Activated CD4-positive, alpha-beta memory T cell treated with anti-CD3 and anti-CD28 coated beads, Interleukin-2, amount 10 ng/mL, durations not matched to agents 7 days and 5 days (primary cell): Measurements from ENCODE around the gene RPRML. TPM values are rescaled to one million over a fixed set of nuclear protein-coding genes. Genes with fewer than 3 reads are reported as not detected.

ENCODE experiments used
- CTCF ChIA-PET: fragments of 350-600 bp; sonication (Branson Sonifier 250); formaldehyde crosslinking; loops from one replicate; lab custom pipeline; 2021; ENCODE audit warnings: antibody characterized with exemption, inconsistent platforms; lab: Charles Lee
- POLR2A ChIA-PET: fragments of 350-600 bp; sonication (Branson Sonifier 250); formaldehyde crosslinking; loops from one replicate; lab custom pipeline; 2021; ENCODE audit warnings: antibody characterized with exemption; lab: Charles Lee
- DNase-seq: peaks from one replicate; pipeline ENCODE4 v3.0.0-alpha.2; 2020
- H3K27ac Mint-ChIP-seq: one replicate; pipeline ENCODE4 v1.8.0; 2021; ENCODE audit warnings: mild to moderate bottlenecking, mixed read lengths
- H3K27me3 Mint-ChIP-seq: one replicate; pipeline ENCODE4 v1.8.0; 2021; ENCODE audit warnings: mixed read lengths
- H3K36me3 Mint-ChIP-seq: one replicate; pipeline ENCODE4 v1.8.0; 2021; ENCODE audit warnings: low read depth, mixed read lengths
- H3K4me1 Mint-ChIP-seq: one replicate; pipeline ENCODE4 v1.8.0; 2021; ENCODE audit warnings: mixed read lengths
- H3K4me3 Mint-ChIP-seq: one replicate; pipeline ENCODE4 v1.8.0; 2021; ENCODE audit warnings: mild to moderate bottlenecking, mixed read lengths
- H3K9me3 Mint-ChIP-seq: one replicate; pipeline ENCODE4 v1.8.0; 2021; ENCODE audit warnings: mixed read lengths
- total RNA-seq, 2 experiments: library from RNA; stranded (reverse); gene quantifications; one replicate each; pipeline ENCODE4 v1.2.3, GENCODE V29; 2021

Gene RPRML
- total RNA-seq, 2 experiments from 2014 or later, result not detected

GRCh38 chr17:46986366-46986765 is 7.3 kb upstream of the RPRML start:
- ChIA-PET CTCF (no interaction called here), POLR2A (no interaction called here)
- Mint-ChIP-seq H3K27ac (no peak overlapping the region), H3K36me3 (no peaks in the 10 kb centered on the region), H3K4me1 (no peaks in the 10 kb centered on the region), H3K4me3 (no peak overlapping the region), H3K9me3 (no peaks in the 10 kb centered on the region), H3K27me3 (peaks cover 27% of the 10 kb centered on the region)
- DNase-seq, result no peak

DNA sequence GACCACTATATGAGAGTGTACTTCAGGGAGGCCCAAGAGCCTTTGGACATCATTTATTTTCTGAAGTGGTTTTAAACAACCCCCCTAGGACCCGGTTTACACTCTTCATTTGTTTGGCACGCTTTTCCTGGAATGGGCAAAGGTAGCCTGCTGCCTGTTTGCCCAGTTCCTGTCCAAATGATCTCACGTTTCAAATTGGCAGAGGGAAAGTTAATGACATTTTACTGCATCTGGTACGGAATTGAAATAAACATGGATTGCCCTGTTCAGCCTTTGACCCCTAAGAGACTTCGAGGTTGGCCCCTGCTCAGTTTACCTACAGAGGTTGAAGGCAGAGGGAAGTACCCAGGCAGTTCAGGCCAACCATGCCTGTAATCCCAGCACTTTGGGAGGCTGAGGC is 5.8 kb upstream of the RPRML start:
- Mint-ChIP-seq H3K27ac (no peak overlapping the region), H3K4me3 (no peak overlapping the region), H3K27me3 (peaks cover 37% of the 10 kb centered on the region), H3K9me3 (no peaks in the 10 kb centered on the region), H3K4me1 (peaks cover 1% of the 10 kb centered on the region), H3K36me3 (no peaks in the 10 kb centered on the region)
- CTCF ChIA-PET, result interaction anchor here (0.7 kb wide), 1 partner anchor 416 kb away, joined by 3 read pairs; no protein-coding TSS in a partner anchor
- DNase-seq, result no peak
- POLR2A ChIA-PET, result no interaction called here

- ChIA-PET POLR2A (no interaction called here), CTCF (no interaction called here)
- Mint-ChIP-seq H3K27me3 (peaks cover 37% of the 10 kb centered on the region), H3K9me3 (no peaks in the 10 kb centered on the region), H3K4me3 (no peak overlapping the region), H3K27ac (no peak overlapping the region), H3K4me1 (peaks cover 5% of the 10 kb centered on the region), H3K36me3 (no peaks in the 10 kb centered on the region)
- DNase-seq, result no peak
Measured at GRCh38 chr17:46984341-46984740, 5.3 kb upstream of the RPRML start.

- Mint-ChIP-seq H3K4me1 (peaks cover 6% of the 10 kb centered on the region), H3K27ac (no peak overlapping the region), H3K36me3 (no peaks in the 10 kb centered on the region), H3K27me3 (peaks cover 36% of the 10 kb centered on the region), H3K9me3 (no peaks in the 10 kb centered on the region), H3K4me3 (no peak overlapping the region)
- ChIA-PET POLR2A (no interaction called here), CTCF (no interaction called here)
- no peak for DNase-seq
Measured at GRCh38 chr17:46983782-46984181, 4.7 kb upstream of the RPRML start.

GRCh38 chr17:46982577-46982976 is 3.5 kb upstream of the RPRML start:
- peaks cover 40% of the 10 kb centered on the region for H3K27me3 Mint-ChIP-seq
- CTCF ChIA-PET, result no interaction called here
- POLR2A ChIA-PET, result no interaction called here
- no peak for DNase-seq
- no peaks in the 10 kb centered on the region for H3K36me3 Mint-ChIP-seq
- H3K4me1 Mint-ChIP-seq, result peaks cover 12% of the 10 kb centered on the region
- no peak overlapping the region for H3K27ac Mint-ChIP-seq
- no peak overlapping the region for H3K4me3 Mint-ChIP-seq
- H3K9me3 Mint-ChIP-seq, result no peaks in the 10 kb centered on the region

DNA sequence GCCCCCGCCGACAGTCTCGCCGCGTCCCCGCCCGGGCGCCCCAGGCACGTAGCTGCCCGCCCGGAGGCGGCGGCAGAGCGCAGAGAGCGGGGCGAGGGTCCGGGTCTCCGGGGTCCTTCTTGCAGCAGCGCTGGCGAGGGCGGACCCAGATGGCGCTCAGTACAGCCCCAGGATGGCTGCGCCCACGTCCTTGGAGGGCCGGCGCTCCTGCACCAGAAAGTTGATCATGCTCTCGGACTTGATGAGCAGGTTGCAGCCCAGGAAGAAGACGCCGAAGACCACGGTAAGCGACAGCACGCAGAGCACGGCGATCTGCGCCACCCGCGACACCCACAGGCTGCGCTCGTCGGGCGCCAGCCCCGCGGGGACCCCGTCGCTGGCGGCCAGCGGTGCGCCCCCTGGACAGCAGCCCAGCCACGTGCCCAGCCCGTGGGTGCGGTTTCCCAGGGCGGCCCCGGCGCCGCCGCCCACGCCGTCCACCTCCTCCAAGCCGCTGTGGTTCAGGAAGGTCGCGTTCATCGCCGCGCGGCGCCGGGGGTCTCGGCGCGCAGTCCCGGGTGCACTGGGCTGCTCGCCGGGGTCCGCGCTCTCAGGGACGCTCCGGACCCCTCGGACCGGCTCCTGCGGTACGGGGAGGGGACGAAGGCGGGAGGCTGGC is 435 bp downstream of the RPRML start:
- Mint-ChIP-seq H3K9me3 (no peaks in the 10 kb centered on the region), H3K4me3 (peak overlapping the region; percentile 60), H3K27ac (no peak overlapping the region), H3K27me3 (peaks cover 54% of the 10 kb centered on the region), H3K4me1 (peaks cover 12% of the 10 kb centered on the region), H3K36me3 (no peaks in the 10 kb centered on the region)
- POLR2A ChIA-PET, result no interaction called here
- CTCF ChIA-PET, result no interaction called here
- DNase-seq, result no peak

GRCh38 chr17:46977750-46978488 is 1.1 kb downstream of the RPRML start:
- peaks cover 12% of the 10 kb centered on the region for H3K4me1 Mint-ChIP-seq
- peak overlapping the region; percentile 60 for H3K4me3 Mint-ChIP-seq
- ChIA-PET CTCF (no interaction called here), POLR2A (no interaction called here)
- DNase-seq, result no peak
- H3K27ac Mint-ChIP-seq, result no peak overlapping the region
- H3K27me3 Mint-ChIP-seq, result peaks cover 53% of the 10 kb centered on the region
- no peaks in the 10 kb centered on the region for H3K36me3 Mint-ChIP-seq
- H3K9me3 Mint-ChIP-seq, result no peaks in the 10 kb centered on the region

GRCh38 chr17:46977348-46977747 is 1.7 kb downstream of the RPRML start:
- Mint-ChIP-seq H3K27me3 (peaks cover 48% of the 10 kb centered on the region), H3K9me3 (no peaks in the 10 kb centered on the region), H3K36me3 (no peaks in the 10 kb centered on the region), H3K27ac (no peak overlapping the region), H3K4me3 (no peak overlapping the region), H3K4me1 (peaks cover 12% of the 10 kb centered on the region)
- no peak for DNase-seq
- ChIA-PET CTCF (no interaction called here), POLR2A (no interaction called here)

DNA sequence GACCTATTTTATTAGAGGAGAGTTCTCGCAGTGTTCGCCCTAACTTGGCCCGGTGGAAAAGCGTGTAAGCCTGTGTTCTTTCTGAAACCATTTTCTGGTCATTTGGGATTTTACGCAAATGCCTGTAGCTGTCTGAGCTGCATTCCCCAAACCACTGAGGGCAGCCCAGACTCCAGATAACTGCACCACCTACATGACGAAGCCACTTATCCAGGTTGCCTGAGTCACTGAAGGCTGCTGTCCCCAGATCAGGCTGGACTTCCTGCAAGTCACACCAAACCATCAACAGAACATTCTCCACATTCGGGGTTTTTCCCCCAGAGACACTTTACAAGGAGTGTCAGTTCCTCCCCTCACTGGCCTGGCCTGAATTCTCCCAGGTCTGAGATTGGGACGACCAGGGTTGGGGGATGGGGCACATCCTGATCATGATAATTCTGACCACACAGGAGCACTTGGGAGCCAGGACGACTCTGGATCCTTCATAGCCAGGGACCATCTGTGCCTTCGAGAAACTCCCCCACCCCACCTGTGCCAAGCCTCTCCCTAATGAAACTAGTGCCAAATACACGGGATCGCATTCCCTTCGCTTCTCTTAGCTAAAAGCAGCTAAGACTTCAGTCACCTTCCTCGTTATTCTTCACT is 2.3 kb downstream of the RPRML start:
- H3K27me3 Mint-ChIP-seq, result peaks cover 46% of the 10 kb centered on the region
- H3K36me3 Mint-ChIP-seq, result no peaks in the 10 kb centered on the region
- POLR2A ChIA-PET, result no interaction called here
- H3K4me1 Mint-ChIP-seq, result peaks cover 12% of the 10 kb centered on the region
- H3K27ac Mint-ChIP-seq, result no peak overlapping the region
- H3K4me3 Mint-ChIP-seq, result no peak overlapping the region
- CTCF ChIA-PET, result no interaction called here
- no peak for DNase-seq
- H3K9me3 Mint-ChIP-seq, result no peaks in the 10 kb centered on the region

- POLR2A ChIA-PET, result no interaction called here
- peaks cover 38% of the 10 kb centered on the region for H3K27me3 Mint-ChIP-seq
- H3K4me1 Mint-ChIP-seq, result peaks cover 12% of the 10 kb centered on the region
- no peaks in the 10 kb centered on the region for H3K36me3 Mint-ChIP-seq
- no peak overlapping the region for H3K4me3 Mint-ChIP-seq
- CTCF ChIA-PET, result interaction anchor here (0.7 kb wide), 1 partner anchor 304 kb away, joined by 4 read pairs; no protein-coding TSS in a partner anchor
- no peaks in the 10 kb centered on the region for H3K9me3 Mint-ChIP-seq
- no peak overlapping the region for H3K27ac Mint-ChIP-seq
- no peak for DNase-seq
Measured at GRCh38 chr17:46975287-46975686, 3.8 kb downstream of the RPRML start.

DNA sequence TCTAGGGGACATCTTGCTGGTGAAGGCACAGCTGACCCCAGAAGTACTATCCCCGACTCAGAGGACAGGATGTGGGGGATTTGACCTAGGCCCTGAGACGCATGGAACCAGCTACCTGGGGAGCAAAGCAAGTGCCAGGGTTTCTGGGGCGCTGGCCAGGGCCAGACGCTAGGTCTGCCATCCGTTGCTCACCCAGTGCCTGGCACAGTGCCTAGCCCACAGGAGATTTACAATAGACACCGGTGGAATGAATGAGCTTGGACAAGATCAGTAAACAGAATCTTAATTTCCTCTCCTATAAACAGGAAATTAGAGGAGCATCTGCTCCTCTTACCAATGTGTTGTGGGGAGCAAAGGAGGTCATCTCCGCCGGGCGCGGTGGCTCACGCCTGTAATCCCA is 5.0 kb downstream of the RPRML start:
- H3K4me3 Mint-ChIP-seq, result no peak overlapping the region
- H3K27ac Mint-ChIP-seq, result no peak overlapping the region
- H3K4me1 Mint-ChIP-seq, result peaks cover 6% of the 10 kb centered on the region

DNA sequence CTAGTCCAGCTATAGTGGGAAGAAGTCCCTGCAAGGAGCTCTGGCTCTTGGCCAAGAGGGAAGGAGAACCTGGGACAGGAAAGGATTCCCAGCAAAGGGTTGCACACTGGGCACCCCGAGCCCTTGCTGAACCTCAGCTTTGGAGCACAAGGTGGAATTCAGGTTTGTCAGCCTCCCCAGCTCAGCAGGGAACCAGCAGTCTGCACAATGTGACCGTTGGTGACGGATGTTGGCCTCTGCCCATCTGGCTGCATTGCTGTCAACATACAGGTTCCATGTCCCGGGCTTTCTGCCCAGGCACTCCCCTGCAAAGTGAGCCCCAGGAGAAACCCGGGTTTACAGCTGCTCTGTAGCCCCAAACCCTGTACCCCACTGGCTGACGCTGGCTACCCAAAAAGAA is 6.7 kb downstream of the RPRML start:
- no peaks in the 10 kb centered on the region for H3K36me3 Mint-ChIP-seq
- H3K27me3 Mint-ChIP-seq, result peaks cover 18% of the 10 kb centered on the region
- ChIA-PET CTCF (no interaction called here), POLR2A (no interaction called here)
- no peaks in the 10 kb centered on the region for H3K9me3 Mint-ChIP-seq
- DNase-seq, result no peak
- no peaks in the 10 kb centered on the region for H3K4me1 Mint-ChIP-seq
- H3K27ac Mint-ChIP-seq, result no peak overlapping the region
- H3K4me3 Mint-ChIP-seq, result no peak overlapping the region

More for the DNA sequence above, 5.0 kb downstream of the RPRML start:
- H3K36me3 Mint-ChIP-seq, result no peaks in the 10 kb centered on the region
- CTCF ChIA-PET, result interaction anchor here (0.7 kb wide), 1 partner anchor 641 kb away, joined by 4 read pairs; no protein-coding TSS in a partner anchor
- POLR2A ChIA-PET, result no interaction called here
- H3K27me3 Mint-ChIP-seq, result peaks cover 29% of the 10 kb centered on the region
- DNase-seq, result no peak
- H3K9me3 Mint-ChIP-seq, result no peaks in the 10 kb centered on the region

DNA sequence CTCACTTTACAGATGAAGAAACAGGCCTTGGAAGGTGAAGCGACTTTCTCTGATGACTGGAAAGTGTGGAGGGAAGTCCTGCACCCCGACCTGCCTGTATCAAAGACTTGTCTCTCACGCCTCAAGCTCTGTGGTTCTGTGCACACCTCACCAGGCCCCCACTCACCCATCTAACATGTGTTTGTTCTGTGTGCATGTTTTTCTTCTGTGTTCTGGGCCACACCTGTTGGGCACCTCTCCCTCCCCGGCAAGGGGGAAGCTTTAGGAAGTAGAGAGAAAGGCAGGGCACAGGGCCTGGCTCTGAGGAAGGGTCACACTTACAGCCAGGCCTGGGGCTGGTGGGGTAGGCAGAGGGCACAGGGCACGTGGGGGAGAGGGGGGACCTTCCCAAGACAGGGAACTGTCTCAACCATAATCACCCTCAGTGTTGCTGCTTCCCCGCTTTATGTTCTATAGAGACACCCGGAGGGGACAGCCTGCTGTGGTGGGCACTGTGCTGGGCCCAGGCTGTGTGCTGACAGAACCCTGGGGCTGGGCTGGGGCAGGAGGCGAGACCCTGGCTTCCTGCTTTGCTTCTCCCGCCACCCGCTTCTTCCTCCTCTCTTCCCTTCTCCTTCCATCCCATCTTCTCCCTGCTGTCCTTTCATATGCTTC is 7.3 kb downstream of the RPRML start:
- H3K36me3 Mint-ChIP-seq, result no peaks in the 10 kb centered on the region
- ChIA-PET POLR2A (no interaction called here), CTCF (no interaction called here)
- H3K27ac Mint-ChIP-seq, result no peak overlapping the region
- DNase-seq, result no peak
- H3K9me3 Mint-ChIP-seq, result no peaks in the 10 kb centered on the region
- no peak overlapping the region for H3K4me3 Mint-ChIP-seq
- H3K27me3 Mint-ChIP-seq, result peaks cover 12% of the 10 kb centered on the region
- H3K4me1 Mint-ChIP-seq, result no peaks in the 10 kb centered on the region
